ENCODE data around the gene MST1.

The MST1 gene

GRCh38 chr3:49689046-49689907 is at the start of gene MST1, which contains the start of gene RNF123:
Gene MST1, minus strand, starts transcription at chr3:49689474. Its CDS starts 783 bp downstream, at chr3:49688691.
Gene RNF123, plus strand, starts transcription at chr3:49689557. Its CDS starts 1,609 bp downstream, at chr3:49691166.
- peak; percentile 88 for DNase-seq (ENCODE audit: low read depth)

DNA sequence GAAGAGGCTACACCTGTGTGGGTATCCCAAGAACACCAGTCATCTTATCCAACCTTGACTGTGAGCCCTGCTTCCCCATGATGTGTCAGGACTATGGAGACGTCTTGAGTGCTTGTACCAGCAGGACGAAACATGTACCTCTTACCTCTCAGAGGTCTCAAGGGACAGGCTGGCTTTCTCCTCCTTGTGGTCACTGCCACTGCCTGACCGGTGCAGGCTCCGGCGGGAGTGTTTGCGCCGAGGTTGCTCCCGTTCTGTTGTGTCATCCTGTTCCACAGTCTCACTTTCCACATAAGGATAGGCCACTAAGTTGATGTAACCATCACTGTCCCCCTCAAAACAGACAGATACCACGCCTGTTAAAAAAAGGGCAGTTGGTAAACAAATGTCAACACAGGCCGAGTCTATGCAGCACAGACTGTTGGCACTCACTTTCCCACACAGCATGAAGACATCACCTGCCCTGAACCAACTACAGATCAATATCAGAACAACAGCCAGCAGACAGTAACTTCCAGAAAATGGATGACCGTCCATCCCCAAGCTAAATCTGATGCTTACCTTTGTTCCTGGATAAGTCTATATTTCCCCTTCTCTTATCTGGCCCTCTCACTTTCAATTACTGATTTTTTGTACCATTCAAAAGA is 48.9 kb upstream of the MST1 start:
- no peak for DNase-seq (ENCODE audit: low read depth)

DNA sequence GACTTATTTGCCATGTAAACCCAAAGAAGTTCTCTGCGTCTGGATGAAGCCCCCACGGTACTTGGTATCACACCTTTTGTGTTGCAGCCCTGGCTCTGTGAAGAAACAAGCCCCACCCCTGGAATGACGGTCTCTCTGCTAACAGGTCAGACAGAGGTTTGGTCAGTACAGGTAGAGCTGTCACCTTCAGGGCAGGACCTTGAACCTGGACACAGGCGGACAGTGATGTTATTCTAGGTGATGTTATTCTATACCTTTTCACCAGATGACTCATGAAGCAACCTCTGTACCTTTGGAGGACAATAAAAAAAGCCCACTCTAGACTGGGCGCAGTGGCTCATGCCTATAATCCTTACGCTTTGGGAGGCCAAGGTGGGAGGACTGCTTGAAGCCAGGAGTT is 45.5 kb upstream of the MST1 start:
- no peak for DNase-seq (ENCODE audit: low read depth)

- no peak for DNase-seq (ENCODE audit: low read depth)
These were observed 44.3 kb upstream of the MST1 start for GRCh38 chr3:49733551-49733950.

DNA sequence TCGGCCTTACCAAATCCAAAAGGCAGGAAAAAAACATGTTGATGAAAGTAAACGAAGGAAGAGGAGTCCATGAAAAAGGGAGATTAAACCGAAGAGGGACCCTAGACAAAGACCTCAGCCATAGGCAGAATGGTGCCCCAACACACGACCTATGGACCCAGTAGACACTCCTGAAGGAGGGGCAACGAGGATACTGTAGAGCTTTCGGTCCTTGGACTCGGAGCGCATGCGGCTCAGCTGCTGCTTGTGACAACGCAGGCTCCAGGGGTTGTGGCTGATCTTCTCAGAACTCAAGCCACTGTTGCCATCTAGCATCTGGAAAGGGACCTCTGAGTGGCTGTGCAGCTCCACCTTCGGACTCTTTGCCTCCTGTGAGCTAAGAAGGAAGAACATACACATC is 43.3 kb upstream of the MST1 start:
- no peak for DNase-seq (ENCODE audit: low read depth)

- DNase-seq (ENCODE audit: low read depth) = no peak
These were observed 40.8 kb upstream of the MST1 start for GRCh38 chr3:49729966-49730609.

DNA sequence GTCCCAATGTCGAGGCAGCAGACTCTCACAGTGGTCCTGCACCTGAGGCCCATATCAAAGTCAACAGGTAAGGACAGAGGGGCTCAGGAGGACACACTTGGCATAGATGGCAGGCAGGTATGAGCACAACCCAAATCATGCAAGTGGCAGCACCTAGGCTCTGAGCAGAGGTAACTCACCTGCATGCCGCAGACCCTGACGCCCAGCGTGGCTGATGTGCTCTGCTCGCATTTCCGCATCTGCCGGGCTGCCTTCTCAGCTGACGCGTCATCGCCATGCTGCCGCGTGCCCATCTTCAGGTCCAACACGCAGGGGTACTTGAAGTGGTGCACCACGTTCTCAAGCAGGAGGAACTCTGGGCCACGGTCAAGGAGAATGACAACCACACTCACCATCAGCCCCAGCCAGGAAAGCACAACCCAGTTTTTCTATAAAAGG is 38.7 kb upstream of the MST1 start:
- no peak for DNase-seq (ENCODE audit: low read depth)

GRCh38 chr3:49727154-49727923 is 38.1 kb upstream of the MST1 start:
- DNase-seq (ENCODE audit: low read depth) = no peak

DNA sequence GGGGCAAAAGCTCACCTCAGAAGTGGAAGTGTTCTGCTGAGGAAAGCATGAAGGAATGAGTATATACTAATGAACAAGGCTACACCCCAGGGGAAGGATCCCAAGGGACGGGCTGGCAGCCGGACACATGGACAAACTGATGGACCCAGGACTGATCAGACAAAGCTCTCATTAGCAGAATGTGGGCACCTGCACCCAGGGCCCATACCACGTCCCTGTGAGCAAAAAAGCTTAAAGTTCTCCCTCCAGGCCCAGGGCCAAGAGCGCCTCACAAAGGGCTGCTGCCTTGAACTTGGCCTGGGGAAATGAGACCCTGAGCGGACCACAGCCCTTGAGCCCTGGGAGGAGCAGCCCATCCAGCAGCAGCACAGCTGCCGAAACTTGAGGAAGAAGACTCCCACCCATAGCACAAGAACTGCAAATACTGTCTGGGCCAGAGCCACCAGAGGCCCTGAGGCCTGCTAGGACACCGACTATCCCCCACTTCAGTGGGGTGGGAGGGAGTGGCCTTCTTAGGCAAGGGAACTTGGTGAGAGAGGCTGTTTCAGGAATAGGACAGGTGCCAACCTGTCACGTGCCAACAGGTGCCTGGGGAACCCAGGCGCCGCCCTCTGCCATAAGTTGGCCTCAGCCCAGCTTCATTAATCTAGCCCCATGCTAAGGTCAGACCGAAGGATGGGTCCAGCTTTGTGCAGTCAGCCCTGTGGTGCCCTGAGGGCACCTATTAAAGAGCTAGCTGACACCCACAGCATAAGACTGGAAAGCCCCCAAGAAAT is 36.8 kb upstream of the MST1 start:
- no peak for DNase-seq (ENCODE audit: low read depth)

DNA sequence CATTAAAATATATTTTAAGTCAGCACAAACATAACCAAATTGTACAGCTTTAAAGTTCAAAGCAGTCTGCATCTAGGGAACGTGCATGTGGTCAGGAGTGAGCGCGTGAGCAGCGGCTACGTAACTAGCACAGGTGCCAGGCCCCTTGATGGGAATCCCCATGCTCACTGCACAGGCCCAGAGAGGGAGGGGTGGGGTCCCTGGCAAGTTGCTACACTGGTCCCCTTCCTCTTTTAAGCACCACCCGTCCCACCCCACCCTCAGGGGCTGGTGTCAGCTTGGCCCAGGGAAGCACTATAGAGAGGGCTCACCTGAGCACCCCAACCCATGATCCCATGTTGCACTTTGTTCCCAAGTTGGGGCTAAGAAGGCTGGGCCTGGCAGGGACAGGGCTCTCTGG is 35.3 kb upstream of the MST1 start:
- no peak for DNase-seq (ENCODE audit: low read depth)

GRCh38 chr3:49723628-49724551 is 34.6 kb upstream of the MST1 start, which contains the start of gene GMPPB:
Gene GMPPB, minus strand, starts transcription at chr3:49723951. Its CDS starts 225 bp downstream, at chr3:49723726.
- DNase-seq (ENCODE audit: low read depth) = peak; percentile 90

DNA sequence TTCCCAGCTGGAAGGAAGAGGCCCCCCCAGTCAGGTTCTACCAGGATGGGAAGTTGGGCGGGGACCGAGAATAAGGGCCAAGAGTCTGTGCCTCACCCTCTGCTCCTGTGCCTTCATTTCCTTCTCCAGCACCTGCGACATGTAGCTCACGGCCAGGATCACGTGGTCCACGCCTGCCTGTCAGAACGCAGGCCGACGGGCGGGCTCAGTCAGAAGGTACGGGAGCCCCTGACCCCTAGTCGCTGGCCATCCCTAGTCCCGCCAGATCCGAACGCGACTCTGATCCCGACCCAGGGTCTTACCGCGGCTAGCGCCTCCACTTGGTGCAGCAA is 34.0 kb upstream of the MST1 start:
- peak; percentile 33 for DNase-seq (ENCODE audit: low read depth)

- DNase-seq (ENCODE audit: low read depth) = no peak
These were observed 33.6 kb upstream of the MST1 start for GRCh38 chr3:49722896-49723295.

DNA sequence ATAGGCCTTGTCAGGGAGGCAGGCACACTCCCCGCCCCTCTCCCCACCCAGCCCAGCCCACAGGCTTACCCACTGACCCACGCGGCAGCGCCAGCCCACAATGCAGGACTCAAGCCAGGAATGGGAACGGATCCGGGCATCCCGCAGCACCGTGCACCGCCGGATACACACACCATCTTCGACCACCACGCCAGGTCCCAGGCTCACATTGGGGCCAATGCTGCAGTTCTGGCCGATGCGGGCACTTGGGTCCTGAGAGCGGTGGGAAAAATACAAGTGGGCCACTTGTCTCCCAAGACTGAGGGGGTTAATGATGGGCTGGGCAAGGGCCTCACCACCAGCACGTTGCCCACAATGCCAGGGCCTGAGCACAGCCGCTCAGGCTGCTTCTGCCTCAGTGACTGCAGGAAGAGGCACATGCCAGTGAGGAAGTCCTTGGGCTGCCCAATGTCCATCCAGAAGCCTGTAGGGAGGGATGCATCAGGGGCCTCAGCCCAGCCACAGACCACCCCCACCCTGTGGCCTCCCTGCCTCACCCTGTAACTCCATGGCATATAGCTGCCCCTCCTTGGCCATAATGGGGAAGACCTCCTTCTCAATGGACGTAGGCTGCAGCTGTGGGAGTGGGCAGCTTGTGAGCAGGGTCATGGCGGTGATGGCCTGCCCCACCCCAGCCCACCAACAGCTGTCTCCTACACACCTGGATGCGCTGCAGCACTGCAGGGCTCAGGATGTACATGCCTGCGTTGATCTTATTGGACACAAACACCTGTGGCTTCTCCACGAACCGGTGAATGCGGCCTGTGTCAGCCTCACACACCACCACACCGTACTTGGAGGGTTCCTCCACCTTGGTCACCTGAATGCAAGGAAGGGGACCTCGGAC is 32.9 kb upstream of the MST1 start:
- DNase-seq (ENCODE audit: low read depth) = no peak

DNA sequence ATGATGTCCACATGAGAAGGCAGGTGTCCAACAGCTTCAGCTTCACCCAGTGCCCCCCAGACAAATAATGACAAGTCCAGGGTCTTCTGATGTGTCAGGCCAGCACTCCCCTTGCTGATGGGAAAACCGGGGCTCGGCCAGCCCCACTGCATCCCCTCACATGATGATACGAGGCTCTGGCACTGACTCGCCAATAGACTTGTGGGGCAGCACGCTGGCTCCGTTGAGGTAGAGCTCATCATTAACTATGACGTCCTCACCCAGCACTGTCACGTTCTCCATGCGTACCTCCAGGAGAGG is 32.3 kb upstream of the MST1 start:
- no peak for DNase-seq (ENCODE audit: low read depth)

DNA sequence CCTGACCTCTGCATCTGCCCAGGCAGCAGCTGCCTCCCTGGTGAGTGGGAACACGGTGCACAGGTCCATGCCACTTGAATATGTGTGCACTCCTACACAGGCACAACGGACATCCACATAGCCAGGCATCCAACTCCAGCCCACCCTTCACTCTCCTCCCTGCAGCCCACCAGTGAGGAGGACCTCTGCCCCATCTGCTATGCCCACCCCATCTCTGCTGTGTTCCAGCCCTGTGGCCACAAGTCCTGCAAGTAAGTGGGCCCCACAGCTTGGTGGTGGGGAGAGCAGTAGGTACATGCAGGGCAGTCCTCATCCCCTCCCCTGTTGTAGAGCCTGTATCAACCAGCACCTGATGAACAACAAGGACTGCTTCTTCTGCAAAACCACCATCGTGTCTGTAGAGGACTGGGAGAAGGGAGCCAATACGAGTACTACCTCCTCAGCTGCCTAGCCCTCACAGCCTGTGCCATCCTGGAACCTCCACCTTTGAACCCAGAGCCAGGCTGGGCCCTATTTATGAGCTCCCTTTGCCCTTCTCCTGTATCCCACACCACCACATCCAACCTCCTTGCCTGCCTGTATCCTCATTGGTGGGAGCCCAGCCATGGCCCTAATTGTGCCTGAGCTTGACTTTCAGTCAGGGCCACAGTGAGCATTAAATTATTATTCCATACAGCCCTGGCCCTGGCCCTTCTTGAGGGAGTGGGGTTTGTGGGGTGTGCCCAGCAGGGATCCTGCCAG is 31.8 kb upstream of the MST1 start:
- DNase-seq (ENCODE audit: low read depth) = no peak

GRCh38 chr3:49719214-49719884 is 30.1 kb upstream of the MST1 start, which contains the start of gene AMIGO3:
Gene AMIGO3, minus strand, starts transcription at chr3:49719684. Its CDS starts 219 bp downstream, at chr3:49719465.
- peak; percentile 80 for DNase-seq (ENCODE audit: low read depth)

DNA sequence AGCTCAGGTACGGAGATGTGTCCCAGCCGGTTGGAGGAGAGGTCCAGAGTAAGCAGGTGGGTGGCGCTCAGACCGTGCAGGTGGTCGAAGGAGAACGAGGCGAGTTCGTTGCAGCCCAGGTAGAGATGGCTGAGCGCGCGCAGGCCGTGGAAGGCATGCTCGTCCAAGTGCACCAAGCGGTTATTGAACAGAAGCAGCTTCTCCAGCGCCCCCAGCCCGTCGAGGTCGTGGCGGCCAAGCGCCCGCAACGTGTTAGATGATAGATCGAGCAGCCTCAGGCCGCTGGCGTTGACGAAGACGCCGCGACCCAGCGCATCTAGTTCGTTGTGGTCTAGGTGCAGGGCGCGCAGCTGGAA is 29.6 kb upstream of the MST1 start:
- DNase-seq (ENCODE audit: low read depth) = no peak

Data from activated T-helper 1 cell treated with Interleukin-2 at 50 U/mL for 16 hours (primary cell).